NCI-H748 (cell line): ENCODE data around the gene SLC45A2.
A peak's percentile ranks its signal among the peaks of the same experiment; 100 is the strongest.
"Not testable (repeated sequence)": the region's sequence is repeated elsewhere in the genome, so short reads cannot be mapped to it uniquely, and the experiment has no call there.

Experiments
- DNase-seq: peaks from one replicate; lab custom pipeline; 2025; ENCODE audit not compliant: unreplicated experiment; lab: John Stamatoyannopoulos, UW

The SLC45A2 gene

DNA sequence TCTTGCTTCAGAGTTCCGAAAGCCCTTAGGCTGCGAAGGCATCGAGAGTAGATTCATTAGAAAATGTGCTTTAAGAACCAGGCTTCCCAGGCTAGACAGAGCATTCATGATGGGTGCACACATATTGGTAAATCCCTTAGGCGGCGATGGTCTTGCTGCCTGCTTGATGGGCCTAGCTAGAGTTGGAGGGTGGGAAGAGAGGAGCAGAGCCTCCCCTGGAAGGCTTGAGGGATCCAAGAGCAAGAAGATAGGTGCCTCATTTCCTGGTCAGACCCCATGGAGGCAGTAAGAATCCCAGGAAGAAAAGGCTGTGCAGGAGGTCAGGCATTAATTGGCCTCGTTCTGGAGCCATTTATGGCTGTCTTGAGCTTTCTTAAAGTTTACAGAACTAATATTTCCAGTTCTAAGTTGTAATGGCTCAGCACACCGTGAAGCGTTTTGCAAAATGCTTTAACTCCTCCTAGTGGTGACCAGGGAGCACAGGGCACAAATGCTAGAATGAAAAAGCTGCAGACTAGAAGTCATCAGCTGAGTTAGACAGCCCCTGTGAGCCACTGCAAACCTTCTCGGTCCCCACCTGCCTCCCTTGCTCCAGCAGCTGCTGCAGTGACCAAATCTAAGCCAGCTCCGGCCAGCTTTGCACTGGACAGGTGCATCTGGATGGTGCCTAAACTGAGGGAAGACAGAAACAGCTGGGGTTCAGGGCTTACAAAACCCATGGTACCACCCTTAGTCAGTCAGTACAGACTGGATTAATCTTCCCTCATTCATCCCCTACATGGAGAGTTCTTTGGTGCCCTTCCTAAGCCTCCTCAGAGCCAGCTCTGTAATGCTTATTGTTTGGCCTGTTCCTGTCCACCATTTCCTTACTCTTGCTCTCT, 14.7 kb downstream of the SLC45A2 start:
- peak; percentile 72 for DNase-seq

DNA sequence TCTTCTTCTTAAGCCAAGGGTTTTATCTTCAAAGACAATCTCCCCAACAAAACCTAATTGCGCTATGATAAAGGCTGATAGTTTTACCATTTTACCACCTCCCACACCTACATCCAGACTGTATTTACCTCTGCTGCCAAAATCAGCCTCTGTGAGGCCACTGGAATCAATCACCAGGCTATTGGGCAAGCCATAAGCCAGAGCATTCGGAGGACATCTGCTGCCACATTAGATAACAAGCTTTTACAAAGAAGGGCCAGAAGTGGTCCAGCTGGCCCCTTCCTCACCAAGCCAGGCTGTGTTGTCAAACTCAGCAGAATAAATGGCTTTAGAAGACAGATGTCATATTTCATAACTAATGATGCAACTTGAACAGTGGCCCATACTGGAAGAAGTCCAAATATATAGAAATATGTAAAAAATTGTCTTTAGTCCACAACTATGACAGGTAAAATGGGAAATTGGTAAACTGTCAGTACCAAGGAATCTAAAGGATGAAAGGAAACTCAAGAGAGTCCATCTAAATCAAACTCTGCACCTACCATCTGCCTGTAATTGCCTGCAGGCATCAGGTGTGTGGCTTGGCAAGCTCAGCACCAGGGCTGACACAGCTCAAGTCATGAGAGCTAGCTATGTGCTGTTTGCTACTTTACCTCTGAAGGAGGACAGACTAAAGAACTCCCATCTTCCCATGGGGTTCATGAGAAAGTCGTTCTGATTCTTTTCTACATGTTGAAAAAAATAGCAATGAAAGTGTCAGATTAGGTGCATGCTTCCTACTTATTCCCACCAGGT, 16.1 kb downstream of the SLC45A2 start:
- DNase-seq, result no peak

DNA sequence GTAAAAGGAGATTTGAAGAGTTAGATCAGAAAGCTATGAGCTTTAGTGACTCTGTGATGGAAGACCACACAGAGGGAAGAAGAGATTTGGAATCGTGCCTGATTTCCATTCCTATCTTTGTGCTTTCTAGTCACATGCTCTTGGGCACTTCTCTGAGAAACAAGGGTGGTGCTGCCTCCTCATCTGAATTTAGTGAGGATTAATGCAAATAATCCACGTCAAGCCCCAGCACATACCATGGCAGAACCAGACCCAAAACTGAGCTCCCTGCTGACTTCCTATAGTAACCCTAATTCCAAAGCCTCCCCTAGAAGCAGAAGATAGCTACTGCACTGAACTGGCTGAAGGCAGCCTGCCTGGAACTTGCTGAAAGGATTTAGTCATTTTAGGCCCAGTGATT, 17.7 kb downstream of the SLC45A2 start:
- no peak for DNase-seq

DNA sequence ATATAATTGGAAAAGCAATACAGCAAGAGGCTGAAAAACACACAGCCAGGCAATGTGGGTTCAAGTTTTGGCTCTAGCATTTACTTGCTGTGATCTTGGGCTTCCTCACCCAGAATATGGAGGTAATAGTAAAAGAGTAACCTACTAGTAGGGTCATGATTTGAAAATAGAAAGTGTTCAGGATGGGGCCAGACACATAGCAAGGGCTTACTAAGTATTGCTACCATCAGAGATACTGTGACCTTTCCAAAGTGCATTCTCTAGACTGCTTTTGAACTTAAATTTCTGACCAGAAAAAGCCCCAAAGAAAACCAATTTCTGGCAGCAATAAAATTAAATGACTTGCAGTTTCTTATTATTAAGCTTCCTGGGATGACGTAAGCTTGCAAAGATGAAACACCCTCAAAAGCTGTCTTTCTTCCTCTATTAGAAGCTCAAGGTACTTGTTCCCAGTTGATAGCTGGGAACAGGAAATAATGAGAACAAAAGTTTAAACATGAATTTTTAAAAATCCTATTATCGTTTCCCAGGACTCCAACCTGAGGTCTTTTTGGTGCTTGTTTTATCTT, 20.3 kb downstream of the SLC45A2 start:
- no peak for DNase-seq

DNA sequence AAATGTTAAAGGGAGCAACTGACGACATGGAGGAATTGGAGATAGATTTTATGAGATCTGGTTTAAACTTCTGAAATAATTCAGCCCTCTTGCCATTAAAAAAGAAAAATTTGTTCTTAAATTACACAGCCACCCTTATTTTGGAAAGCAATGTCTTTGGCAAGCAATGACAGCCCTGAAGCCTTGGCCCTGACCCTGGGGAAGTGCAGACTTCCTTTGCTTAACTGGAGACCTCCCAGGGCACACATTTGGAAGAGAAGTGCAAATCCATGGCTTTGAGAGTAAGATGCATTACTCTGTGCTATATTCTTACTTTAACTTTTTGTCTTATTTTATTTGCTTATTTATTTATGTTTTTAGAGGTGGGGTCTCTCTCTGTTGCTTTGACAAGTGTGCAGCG, 26.3 kb downstream of the SLC45A2 start:
- no peak for DNase-seq

DNA sequence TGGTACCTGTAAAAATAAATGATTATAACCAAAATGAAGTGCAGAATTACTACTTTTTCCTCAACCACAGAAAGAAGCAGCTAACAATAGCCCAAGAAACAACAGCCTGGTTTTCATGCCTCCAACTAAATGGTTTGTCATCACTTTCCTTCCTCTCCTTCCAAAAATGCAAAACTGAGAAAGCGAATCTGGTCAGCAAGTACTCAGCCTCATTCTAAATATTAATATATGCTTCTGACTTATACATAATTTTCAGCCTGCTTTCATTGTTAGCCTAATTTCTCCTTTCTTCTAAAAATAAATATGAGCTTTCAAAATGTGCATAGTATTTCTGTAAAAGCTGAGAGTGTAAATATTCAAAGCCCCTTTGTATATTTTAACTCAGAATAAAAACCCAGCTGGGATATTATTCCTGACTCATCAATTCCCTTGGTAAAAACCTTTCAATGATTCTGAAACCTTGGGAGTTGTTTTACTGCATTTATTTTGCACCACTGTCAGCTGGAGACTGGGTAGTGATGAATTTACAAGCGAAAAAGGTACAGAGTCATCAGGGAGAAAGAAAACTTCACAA, 26.8 kb downstream of the SLC45A2 start:
- no peak for DNase-seq

DNA sequence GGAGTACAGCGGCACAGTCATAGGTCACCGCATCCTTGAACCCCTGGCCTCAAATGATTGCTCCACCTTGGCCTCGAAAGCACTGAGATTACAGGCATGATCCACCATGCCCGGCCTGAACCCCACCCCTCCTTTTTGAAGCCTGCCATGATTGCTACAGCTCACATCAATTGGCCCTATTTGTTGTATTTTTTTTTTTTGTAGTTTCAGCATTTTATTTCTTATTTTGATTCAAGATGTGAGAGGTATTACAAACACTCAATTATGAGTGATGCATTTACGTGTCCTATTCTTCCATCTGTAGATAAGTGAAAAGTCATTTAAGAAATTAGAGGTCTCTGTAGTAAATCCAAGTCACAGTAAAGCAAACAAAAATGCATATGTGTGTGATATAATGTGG, 32.3 kb downstream of the SLC45A2 start:
- not testable (repeated sequence) for DNase-seq

DNA sequence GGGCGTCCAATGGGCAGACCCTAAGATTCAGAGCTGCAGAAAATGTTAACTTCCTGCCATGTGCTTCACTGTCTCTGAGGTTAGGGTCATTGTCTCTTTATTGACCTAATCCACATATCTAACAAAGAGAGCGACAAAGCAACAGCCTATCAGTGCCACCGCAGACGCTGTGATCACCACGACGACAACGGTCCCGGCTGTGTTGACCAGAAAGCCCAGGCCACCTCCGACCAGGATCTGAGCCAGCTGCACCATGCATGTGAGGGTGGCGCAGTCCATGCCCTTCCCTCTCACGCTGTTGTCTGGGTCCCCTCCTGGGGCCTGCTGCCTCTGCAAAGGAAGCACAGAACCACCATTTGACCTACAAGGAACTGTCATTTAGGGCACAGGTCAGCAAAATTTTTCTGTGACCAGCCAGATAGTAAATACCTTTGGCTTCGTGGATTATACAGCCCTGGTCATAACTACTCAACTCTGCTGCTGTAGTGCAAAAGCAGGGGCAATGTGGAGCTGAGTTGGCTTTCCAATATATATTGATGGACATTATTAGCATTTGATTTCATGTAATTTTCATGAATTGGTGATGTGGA, 39.9 kb downstream of the SLC45A2 start:
- peak; percentile 79 for DNase-seq

DNA sequence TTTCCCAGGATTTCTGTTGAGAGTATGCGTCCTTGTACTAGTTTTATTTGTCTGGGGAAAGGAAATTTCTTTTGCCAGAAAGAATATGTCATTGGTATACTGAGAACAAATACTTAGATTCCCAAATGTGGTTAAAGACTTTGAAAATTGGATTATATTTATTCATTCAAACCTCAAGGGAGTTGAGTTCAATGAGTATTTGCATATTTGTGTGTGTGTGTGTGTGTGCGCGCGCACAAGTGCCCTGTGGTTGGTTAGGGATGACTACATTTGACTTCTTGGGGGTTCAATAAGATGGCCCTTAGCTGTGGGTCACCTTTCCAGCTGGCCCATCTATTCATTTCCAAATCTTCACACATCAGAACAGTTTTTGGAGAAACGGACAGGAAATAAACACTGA, 43.4 kb downstream of the SLC45A2 start:
- no peak for DNase-seq

DNA sequence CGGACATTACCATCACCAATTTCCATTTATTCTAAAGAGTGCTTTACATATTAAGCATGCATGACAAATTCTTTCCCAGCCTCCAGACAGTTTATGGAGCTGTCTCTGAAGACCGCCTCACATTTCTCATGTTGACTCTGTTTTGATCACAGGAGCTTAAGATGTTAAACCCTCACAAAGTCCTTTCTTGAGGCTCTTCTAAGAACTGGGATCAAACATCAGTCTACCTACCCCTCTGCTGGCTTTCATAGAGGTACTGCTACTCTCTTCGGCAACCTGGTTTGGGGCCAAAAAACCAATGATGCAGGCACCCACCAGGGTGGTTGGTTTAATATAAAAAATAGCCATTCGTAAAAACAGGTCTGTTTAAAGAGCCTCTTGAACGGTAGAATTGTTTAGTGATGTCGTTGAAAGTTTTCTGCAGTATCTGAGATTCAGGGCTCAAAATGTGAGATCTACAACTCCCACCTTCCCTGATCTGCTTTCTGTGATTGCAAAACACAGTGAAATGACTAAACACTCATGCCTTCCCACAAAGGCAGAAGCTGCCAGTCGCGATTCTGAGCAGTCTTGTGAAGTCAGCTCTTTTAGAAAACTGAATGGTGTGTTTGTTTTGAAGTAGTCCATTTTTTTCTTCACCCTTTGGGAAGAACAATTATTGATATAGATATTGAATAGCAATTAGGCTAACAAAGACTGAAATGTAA, 44.8 kb downstream of the SLC45A2 start:
- peak; percentile 43 for DNase-seq

DNA sequence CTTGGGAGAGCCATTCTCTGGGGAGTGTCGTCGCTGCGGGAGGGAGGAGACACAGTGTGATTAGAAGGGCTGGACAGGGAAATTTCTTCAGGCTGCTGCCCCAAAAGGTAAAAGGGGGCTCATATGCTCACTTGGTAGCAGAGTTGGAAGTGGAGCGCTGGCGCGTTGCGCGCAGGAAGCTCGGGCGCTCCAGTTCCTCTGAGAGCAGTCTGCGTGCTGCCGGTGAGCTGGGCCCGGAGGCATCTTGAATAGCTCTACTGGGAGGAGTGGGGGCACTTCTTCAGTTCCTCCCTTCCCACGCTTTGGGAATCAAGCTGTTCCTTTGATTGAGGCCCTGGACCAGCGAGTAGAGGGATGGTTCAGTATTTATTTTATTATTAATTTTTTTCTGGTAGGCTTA, 45.6 kb downstream of the SLC45A2 start:
- no peak for DNase-seq

DNA sequence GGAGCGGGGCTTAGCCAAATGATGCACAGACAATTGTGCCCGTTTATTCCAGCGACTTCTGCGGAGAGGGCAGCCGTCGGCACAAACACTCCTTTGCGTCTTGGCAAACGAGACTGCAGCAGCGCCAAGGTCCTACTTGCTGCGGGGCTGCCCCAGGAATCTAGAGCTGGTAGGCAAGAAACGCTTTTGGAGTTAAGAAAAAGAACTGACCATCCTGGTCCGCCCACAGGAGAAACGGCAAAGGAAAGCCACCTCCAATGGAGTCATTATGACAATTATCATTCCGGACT, 46.0 kb downstream of the SLC45A2 start:
- DNase-seq, result peak; percentile 26

DNA sequence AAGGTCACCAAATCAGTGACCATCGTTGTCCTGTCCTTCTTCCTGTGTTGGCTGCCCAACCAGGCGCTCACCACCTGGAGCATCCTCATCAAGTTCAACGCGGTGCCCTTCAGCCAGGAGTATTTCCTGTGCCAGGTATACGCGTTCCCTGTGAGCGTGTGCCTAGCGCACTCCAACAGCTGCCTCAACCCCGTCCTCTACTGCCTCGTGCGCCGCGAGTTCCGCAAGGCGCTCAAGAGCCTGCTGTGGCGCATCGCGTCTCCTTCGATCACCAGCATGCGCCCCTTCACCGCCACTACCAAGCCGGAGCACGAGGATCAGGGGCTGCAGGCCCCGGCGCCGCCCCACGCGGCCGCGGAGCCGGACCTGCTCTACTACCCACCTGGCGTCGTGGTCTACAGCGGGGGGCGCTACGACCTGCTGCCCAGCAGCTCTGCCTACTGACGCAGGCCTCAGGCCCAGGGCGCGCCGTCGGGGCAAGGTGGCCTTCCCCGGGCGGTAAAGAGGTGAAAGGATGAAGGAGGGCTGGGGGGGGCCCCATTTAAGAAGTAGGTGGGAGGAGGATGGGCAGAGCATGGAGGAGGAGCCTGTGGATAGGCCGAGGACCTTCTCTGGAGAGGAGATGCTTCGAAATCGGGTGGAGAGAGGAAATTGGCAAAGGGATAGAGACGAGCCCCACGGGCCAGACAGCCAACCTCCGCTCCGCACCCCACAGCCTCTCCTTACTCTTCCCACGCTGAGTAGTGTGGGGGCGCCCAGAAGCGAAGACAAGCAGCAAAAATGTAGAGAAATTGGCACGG, 46.6 kb downstream of the SLC45A2 start:
- DNase-seq, result no peak

DNA sequence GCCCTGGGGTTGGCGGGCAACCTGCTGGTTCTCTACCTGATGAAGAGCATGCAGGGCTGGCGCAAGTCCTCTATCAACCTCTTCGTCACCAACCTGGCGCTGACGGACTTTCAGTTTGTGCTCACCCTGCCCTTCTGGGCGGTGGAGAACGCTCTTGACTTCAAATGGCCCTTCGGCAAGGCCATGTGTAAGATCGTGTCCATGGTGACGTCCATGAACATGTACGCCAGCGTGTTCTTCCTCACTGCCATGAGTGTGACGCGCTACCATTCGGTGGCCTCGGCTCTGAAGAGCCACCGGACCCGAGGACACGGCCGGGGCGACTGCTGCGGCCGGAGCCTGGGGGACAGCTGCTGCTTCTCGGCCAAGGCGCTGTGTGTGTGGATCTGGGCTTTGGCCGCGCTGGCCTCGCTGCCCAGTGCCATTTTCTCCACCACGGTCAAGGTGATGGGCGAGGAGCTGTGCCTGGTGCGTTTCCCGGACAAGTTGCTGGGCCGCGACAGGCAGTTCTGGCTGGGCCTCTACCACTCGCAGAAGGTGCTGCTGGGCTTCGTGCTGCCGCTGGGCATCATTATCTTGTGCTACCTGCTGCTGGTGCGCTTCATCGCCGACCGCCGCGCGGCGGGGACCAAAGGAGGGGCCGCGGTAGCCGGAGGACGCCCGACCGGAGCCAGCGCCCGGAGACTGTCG, 47.3 kb downstream of the SLC45A2 start:
- DNase-seq, result no peak

DNA sequence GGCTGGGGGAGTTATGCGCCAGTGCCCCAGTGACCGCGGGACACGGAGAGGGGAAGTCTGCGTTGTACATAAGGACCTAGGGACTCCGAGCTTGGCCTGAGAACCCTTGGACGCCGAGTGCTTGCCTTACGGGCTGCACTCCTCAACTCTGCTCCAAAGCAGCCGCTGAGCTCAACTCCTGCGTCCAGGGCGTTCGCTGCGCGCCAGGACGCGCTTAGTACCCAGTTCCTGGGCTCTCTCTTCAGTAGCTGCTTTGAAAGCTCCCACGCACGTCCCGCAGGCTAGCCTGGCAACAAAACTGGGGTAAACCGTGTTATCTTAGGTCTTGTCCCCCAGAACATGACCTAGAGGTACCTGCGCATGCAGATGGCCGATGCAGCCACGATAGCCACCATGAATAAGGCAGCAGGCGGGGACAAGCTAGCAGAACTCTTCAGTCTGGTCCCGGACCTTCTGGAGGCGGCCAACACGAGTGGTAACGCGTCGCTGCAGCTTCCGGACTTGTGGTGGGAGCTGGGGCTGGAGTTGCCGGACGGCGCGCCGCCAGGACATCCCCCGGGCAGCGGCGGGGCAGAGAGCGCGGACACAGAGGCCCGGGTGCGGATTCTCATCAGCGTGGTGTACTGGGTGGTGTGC, 48.0 kb downstream of the SLC45A2 start, which contains the start of gene RXFP3:
TSS of gene RXFP3 (plus strand) at position 6 of the 636 bp plus-strand sequence. CDS start at position 361, 355 bp downstream.
- peak; percentile 79 for DNase-seq

DNA sequence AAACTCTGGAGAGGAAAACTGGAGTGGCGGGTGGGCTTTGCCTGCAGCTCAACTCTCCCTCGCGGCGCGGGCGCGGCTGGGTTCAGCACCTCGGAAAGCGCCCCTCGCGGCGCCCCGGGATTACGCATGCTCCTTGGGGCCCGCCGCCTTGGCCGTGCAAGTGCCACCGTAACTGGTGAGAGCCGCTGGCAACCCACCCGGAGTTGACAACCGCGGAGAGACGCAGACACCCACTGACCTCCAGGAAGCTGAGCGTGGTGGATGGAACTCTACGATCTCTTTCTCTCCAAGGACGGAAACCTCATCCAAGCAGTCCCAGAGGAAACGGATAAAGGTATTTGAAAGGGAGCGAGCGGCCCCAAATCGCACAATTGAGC, 48.5 kb downstream of the SLC45A2 start:
- DNase-seq, result peak; percentile 91

DNA sequence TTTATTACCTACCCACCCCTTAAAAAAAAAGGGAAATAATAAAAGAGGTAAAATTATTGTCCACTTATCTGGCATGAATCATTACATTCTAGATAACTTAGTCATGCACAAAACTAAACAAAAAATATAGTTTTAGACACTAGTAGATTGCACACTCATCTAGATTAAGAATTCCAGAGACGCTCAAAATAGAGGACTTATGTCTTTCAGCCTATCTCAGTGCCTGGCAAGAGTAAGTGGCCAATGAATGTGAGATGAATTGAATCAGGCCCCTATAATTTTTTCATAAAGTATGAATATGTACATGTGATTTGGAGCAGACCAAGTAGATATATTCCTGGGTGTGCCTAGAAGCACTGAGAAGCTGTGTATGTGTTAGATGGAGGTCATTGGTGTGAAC, 50.3 kb downstream of the SLC45A2 start:
- DNase-seq, result no peak

DNA sequence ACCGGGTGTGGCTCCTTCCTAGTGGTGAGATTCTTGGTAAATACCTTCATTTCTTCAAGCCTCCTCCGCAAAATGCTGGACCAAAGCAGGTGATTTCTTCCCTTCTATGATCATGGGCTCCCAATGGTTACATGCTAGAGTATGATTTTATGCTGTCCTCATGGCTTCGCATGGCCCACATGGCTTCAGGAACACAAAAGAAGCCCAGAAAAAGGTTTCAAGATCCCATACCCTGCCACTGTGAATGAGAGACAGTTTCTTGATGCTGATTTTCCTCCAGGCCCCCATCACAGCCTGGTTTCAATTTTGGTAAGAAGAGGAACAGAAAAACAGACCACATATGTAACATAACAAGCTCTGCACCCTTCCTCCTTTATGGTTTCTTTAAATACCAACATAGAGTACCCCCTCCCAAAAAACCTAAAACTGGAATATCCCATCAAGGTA, 50.7 kb downstream of the SLC45A2 start:
- DNase-seq, result no peak

DNA sequence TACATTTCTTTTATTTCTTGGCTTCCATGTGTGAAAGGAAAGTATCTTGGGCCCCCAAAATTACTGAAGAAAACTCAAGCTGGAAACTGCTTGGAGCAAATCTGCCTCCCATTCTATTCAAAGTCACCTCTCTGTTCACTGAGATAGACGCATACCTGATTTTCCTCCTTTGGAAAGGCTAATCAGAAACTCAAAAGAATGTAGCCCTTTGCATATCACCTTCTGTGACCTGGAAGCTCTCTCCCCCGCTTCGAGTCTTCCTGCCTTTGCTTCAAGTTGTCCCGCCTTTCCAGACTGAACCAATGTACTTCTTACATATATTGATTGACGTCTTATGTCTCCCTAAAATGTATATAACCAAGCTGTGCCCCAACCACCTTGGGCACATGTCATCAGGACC, 53.4 kb downstream of the SLC45A2 start:
- DNase-seq, result no peak
